ENCODE data around the gene GANAB. TPM values are rescaled to one million over a fixed set of nuclear protein-coding genes. Genes with fewer than 3 reads are reported as not detected.

Gene GANAB
- total RNA-seq, 1 donor from 2014 or later: 228 TPM

- H3K36me3 ChIP-seq: peaks cover 30% of the 10 kb centered on the region
- peaks cover 12% of the 10 kb centered on the region for H3K4me1 ChIP-seq
- DNase-seq (no peak), ATAC-seq (peak; percentile 50 to 67)
- H3K9me3 ChIP-seq: no peaks in the 10 kb centered on the region
- H3K27ac ChIP-seq: peak overlapping the region; percentile 24
- no peak for TF ChIP-seq CTCF (IDR thresholded peaks at IDR 0.05)
- intact Hi-C loops (cut with DNase I): no loop called here
- H3K27me3 ChIP-seq (ENCODE audit: low read depth): peaks cover 8% of the 10 kb centered on the region
- peak overlapping the region; percentile 41 for H3K4me3 ChIP-seq
Observed at GRCh38 chr11:62687508-62688396, 41.3 kb upstream of the GANAB start.

GRCh38 chr11:62682518-62682917, 36.1 kb upstream of the GANAB start:
- Histone ChIP-seq H3K27ac (no peak overlapping the region), H3K36me3 (peaks cover 4% of the 10 kb centered on the region), H3K4me3 (no peak overlapping the region), H3K27me3 (ENCODE audit: low read depth) (peaks cover under 1% of the 10 kb centered on the region), H3K9me3 (no peaks in the 10 kb centered on the region), H3K4me1 (peaks cover 29% of the 10 kb centered on the region)
- intact Hi-C loops (cut with DNase I): no loop called here
- DNase-seq: no peak
- no peak for ATAC-seq
- TF ChIP-seq CTCF (IDR thresholded peaks at IDR 0.05): no peak

GRCh38 chr11:62680825-62681240, 34.4 kb upstream of the GANAB start:
- DNase-seq (no peak), ATAC-seq (peak; percentile 75 to 79)
- Histone ChIP-seq H3K27me3 (ENCODE audit: low read depth) (no peaks in the 10 kb centered on the region), H3K36me3 (peaks cover 21% of the 10 kb centered on the region), H3K27ac (no peak overlapping the region), H3K4me3 (no peak overlapping the region), H3K4me1 (peaks cover 34% of the 10 kb centered on the region), H3K9me3 (no peaks in the 10 kb centered on the region)
- intact Hi-C loops (cut with DNase I): no loop called here
- TF ChIP-seq CTCF (IDR thresholded peaks at IDR 0.05): peak; percentile 54

- intact Hi-C loops (cut with DNase I): no loop called here
- peak; percentile 93 to 95 for ATAC-seq
Observed at GRCh38 chr11:62678770-62679696, 32.6 kb upstream of the GANAB start, which contains the start of gene UBXN1. Gene UBXN1, minus strand, starts transcription at chr11:62679073. Its CDS starts 150 bp downstream, at chr11:62678923.

More at GRCh38 chr11:62678770-62679696, 32.6 kb upstream of the GANAB start, which contains the start of gene UBXN1:
- Histone ChIP-seq H3K4me1 (peaks cover 34% of the 10 kb centered on the region), H3K27ac (peak within 1 kb of the TSS; percentile 90), H3K36me3 (peaks cover 39% of the 10 kb centered on the region), H3K27me3 (ENCODE audit: low read depth) (no peaks in the 10 kb centered on the region), H3K9me3 (no peaks in the 10 kb centered on the region), H3K4me3 (peak within 1 kb of the TSS; percentile 97)
- no peak for TF ChIP-seq CTCF (IDR thresholded peaks at IDR 0.05)
- peak; percentile 94 for DNase-seq

Measured in lower lobe of right lung (tissue), 2 donors.